Measurements from ENCODE around the gene A4GALT.

A4GALT gene

GRCh38 chr22:42719656-42720262 lies 911 bp downstream of the A4GALT start:
- H3K4me3 Mint-ChIP-seq, result peak overlapping the region; percentile 44
- peaks cover 60% of the 10 kb centered on the region for H3K27me3 Mint-ChIP-seq (ENCODE audit: low read depth)
- peaks cover 14% of the 10 kb centered on the region for H3K4me1 Mint-ChIP-seq (ENCODE audit: low read depth)
- no peak overlapping the region for H3K27ac Mint-ChIP-seq
- no peaks in the 10 kb centered on the region for H3K9me3 Mint-ChIP-seq
- no peaks in the 10 kb centered on the region for H3K36me3 Mint-ChIP-seq (ENCODE audit: low read depth)

GRCh38 chr22:42719133-42719532 lies 1.5 kb downstream of the A4GALT start:
- no peaks in the 10 kb centered on the region for H3K36me3 Mint-ChIP-seq (ENCODE audit: low read depth)
- H3K9me3 Mint-ChIP-seq, result no peaks in the 10 kb centered on the region
- H3K4me3 Mint-ChIP-seq, result peak overlapping the region; percentile 55
- H3K4me1 Mint-ChIP-seq (ENCODE audit: low read depth), result peaks cover 14% of the 10 kb centered on the region
- H3K27me3 Mint-ChIP-seq (ENCODE audit: low read depth), result peaks cover 64% of the 10 kb centered on the region
- no peak overlapping the region for H3K27ac Mint-ChIP-seq

GRCh38 chr22:42717197-42717928 lies 3.3 kb downstream of the A4GALT start:
- Mint-ChIP-seq H3K36me3 (ENCODE audit: low read depth) (no peaks in the 10 kb centered on the region), H3K4me3 (no peak overlapping the region), H3K27ac (no peak overlapping the region), H3K4me1 (ENCODE audit: low read depth) (peaks cover 14% of the 10 kb centered on the region), H3K9me3 (no peaks in the 10 kb centered on the region), H3K27me3 (ENCODE audit: low read depth) (peaks cover 55% of the 10 kb centered on the region)

- Mint-ChIP-seq H3K4me1 (ENCODE audit: low read depth) (peaks cover 13% of the 10 kb centered on the region), H3K27ac (no peak overlapping the region), H3K27me3 (ENCODE audit: low read depth) (peaks cover 50% of the 10 kb centered on the region), H3K9me3 (no peaks in the 10 kb centered on the region), H3K36me3 (ENCODE audit: low read depth) (no peaks in the 10 kb centered on the region), H3K4me3 (no peak overlapping the region)
Observed at GRCh38 chr22:42716649-42717127, 4.0 kb downstream of the A4GALT start.

GRCh38 chr22:42716221-42716620 lies 4.4 kb downstream of the A4GALT start:
- Mint-ChIP-seq H3K27me3 (ENCODE audit: low read depth) (peaks cover 50% of the 10 kb centered on the region), H3K36me3 (ENCODE audit: low read depth) (no peaks in the 10 kb centered on the region), H3K27ac (no peak overlapping the region), H3K4me1 (ENCODE audit: low read depth) (peaks cover 10% of the 10 kb centered on the region), H3K4me3 (no peak overlapping the region), H3K9me3 (no peaks in the 10 kb centered on the region)

- H3K27ac Mint-ChIP-seq, result no peak overlapping the region
- H3K36me3 Mint-ChIP-seq (ENCODE audit: low read depth), result no peaks in the 10 kb centered on the region
- no peak overlapping the region for H3K4me3 Mint-ChIP-seq
- H3K27me3 Mint-ChIP-seq (ENCODE audit: low read depth), result peaks cover 48% of the 10 kb centered on the region
- peaks cover 1% of the 10 kb centered on the region for H3K9me3 Mint-ChIP-seq
- peaks cover 7% of the 10 kb centered on the region for H3K4me1 Mint-ChIP-seq (ENCODE audit: low read depth)
Observed at GRCh38 chr22:42714768-42715390, 5.8 kb downstream of the A4GALT start.

GRCh38 chr22:42714308-42714707 lies 6.4 kb downstream of the A4GALT start:
- H3K4me1 Mint-ChIP-seq (ENCODE audit: low read depth), result peaks cover 3% of the 10 kb centered on the region
- no peaks in the 10 kb centered on the region for H3K36me3 Mint-ChIP-seq (ENCODE audit: low read depth)
- no peak overlapping the region for H3K27ac Mint-ChIP-seq
- peaks cover 4% of the 10 kb centered on the region for H3K9me3 Mint-ChIP-seq
- no peak overlapping the region for H3K4me3 Mint-ChIP-seq
- H3K27me3 Mint-ChIP-seq (ENCODE audit: low read depth), result peaks cover 42% of the 10 kb centered on the region

GRCh38 chr22:42711895-42712837 lies 8.5 kb downstream of the A4GALT start:
- H3K27me3 Mint-ChIP-seq (ENCODE audit: low read depth), result peaks cover 31% of the 10 kb centered on the region

GRCh38 chr22:42711281-42711731 lies 9.4 kb downstream of the A4GALT start:
- H3K36me3 Mint-ChIP-seq (ENCODE audit: low read depth), result no peaks in the 10 kb centered on the region
- no peaks in the 10 kb centered on the region for H3K4me1 Mint-ChIP-seq (ENCODE audit: low read depth)
- no peak overlapping the region for H3K27ac Mint-ChIP-seq
- no peak overlapping the region for H3K4me3 Mint-ChIP-seq
- peaks cover 31% of the 10 kb centered on the region for H3K27me3 Mint-ChIP-seq (ENCODE audit: low read depth)
- peaks cover 4% of the 10 kb centered on the region for H3K9me3 Mint-ChIP-seq

More at GRCh38 chr22:42711895-42712837, 8.5 kb downstream of the A4GALT start:
- Mint-ChIP-seq H3K36me3 (ENCODE audit: low read depth) (no peaks in the 10 kb centered on the region), H3K27ac (no peak overlapping the region), H3K4me1 (ENCODE audit: low read depth) (no peaks in the 10 kb centered on the region), H3K9me3 (peaks cover 4% of the 10 kb centered on the region), H3K4me3 (no peak overlapping the region)

GRCh38 chr22:42708417-42708816 lies 12.3 kb downstream of the A4GALT start:
- H3K4me3 Mint-ChIP-seq, result no peak overlapping the region
- peaks cover 4% of the 10 kb centered on the region for H3K9me3 Mint-ChIP-seq
- no peak overlapping the region for H3K27ac Mint-ChIP-seq
- no peaks in the 10 kb centered on the region for H3K4me1 Mint-ChIP-seq (ENCODE audit: low read depth)
- peaks cover 20% of the 10 kb centered on the region for H3K27me3 Mint-ChIP-seq (ENCODE audit: low read depth)
- H3K36me3 Mint-ChIP-seq (ENCODE audit: low read depth), result no peaks in the 10 kb centered on the region

GRCh38 chr22:42707496-42707895 lies 13.2 kb downstream of the A4GALT start:
- H3K36me3 Mint-ChIP-seq (ENCODE audit: low read depth), result no peaks in the 10 kb centered on the region
- no peak overlapping the region for H3K27ac Mint-ChIP-seq
- H3K9me3 Mint-ChIP-seq, result peaks cover 4% of the 10 kb centered on the region
- no peaks in the 10 kb centered on the region for H3K4me1 Mint-ChIP-seq (ENCODE audit: low read depth)
- peaks cover 15% of the 10 kb centered on the region for H3K27me3 Mint-ChIP-seq (ENCODE audit: low read depth)
- no peak overlapping the region for H3K4me3 Mint-ChIP-seq

GRCh38 chr22:42704896-42705295 lies 15.8 kb downstream of the A4GALT start:
- H3K4me3 Mint-ChIP-seq, result no peak overlapping the region
- peaks cover 3% of the 10 kb centered on the region for H3K9me3 Mint-ChIP-seq
- H3K4me1 Mint-ChIP-seq (ENCODE audit: low read depth), result no peaks in the 10 kb centered on the region
- peaks cover 8% of the 10 kb centered on the region for H3K27me3 Mint-ChIP-seq (ENCODE audit: low read depth)
- H3K36me3 Mint-ChIP-seq (ENCODE audit: low read depth), result no peaks in the 10 kb centered on the region
- no peak overlapping the region for H3K27ac Mint-ChIP-seq

- H3K4me1 Mint-ChIP-seq (ENCODE audit: low read depth), result no peaks in the 10 kb centered on the region
- no peak overlapping the region for H3K4me3 Mint-ChIP-seq
- H3K36me3 Mint-ChIP-seq (ENCODE audit: low read depth), result no peaks in the 10 kb centered on the region
- H3K9me3 Mint-ChIP-seq, result no peaks in the 10 kb centered on the region
- peaks cover 4% of the 10 kb centered on the region for H3K27me3 Mint-ChIP-seq (ENCODE audit: low read depth)
- H3K27ac Mint-ChIP-seq, result no peak overlapping the region
Observed at GRCh38 chr22:42702675-42703074, 18.0 kb downstream of the A4GALT start.

GRCh38 chr22:42701694-42702093 lies 19.0 kb downstream of the A4GALT start:
- Mint-ChIP-seq H3K4me3 (no peak overlapping the region), H3K27ac (no peak overlapping the region), H3K9me3 (no peaks in the 10 kb centered on the region), H3K36me3 (ENCODE audit: low read depth) (no peaks in the 10 kb centered on the region), H3K4me1 (ENCODE audit: low read depth) (no peaks in the 10 kb centered on the region), H3K27me3 (ENCODE audit: low read depth) (no peaks in the 10 kb centered on the region)
